ENCODE data around the gene PTPN2. TPM values are rescaled to one million over a fixed set of nuclear protein-coding genes. Genes with fewer than 3 reads are reported as not detected.

PTPN2 gene
- polyA plus RNA-seq, 6 donors from 2014 or later, result 84.6 to 112 (median 99.1) TPM

DNA sequence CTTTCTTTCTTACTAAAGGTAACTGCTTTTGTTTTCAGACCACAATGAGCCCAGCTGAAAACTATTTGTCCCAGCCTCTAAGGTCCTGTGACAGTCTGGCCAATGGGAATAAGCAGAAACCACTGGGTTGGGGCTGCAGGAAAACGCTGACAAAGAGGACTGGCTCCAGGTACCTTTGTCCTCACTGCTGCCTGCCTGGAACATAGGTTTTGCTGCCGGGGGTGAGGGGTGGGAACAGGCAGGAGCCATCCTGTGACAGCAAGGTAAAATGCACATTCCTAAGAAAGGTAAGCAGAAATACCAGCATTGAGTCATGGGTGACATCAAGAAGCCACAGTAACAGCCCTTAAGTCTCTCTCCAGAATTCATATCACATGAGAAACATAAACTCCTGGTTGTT, 21.6 kb downstream of the PTPN2 start:
- peaks cover 39 to 62% (median 41%) of the 10 kb centered on the region in 3 donors for H3K4me1 Mint-ChIP-seq
- H3K27ac Mint-ChIP-seq, result peak overlapping the region in 5 of 6 donors; percentile 7 to 85 (median 32)
- H3K27me3 Mint-ChIP-seq, result no peaks in the 10 kb centered on the region
- H3K36me3 Mint-ChIP-seq, result peaks cover 0 to 2% of the 10 kb centered on the region in 2 donors
- no peak for ATAC-seq (ENCODE audit: low read depth in 2 of 2)
- H3K9me3 Mint-ChIP-seq, result no peaks in the 10 kb centered on the region
- peak overlapping the region in 2 of 8 donors; percentile 34 to 41 for H3K4me3 Mint-ChIP-seq
- no peak for DNase-seq

DNA sequence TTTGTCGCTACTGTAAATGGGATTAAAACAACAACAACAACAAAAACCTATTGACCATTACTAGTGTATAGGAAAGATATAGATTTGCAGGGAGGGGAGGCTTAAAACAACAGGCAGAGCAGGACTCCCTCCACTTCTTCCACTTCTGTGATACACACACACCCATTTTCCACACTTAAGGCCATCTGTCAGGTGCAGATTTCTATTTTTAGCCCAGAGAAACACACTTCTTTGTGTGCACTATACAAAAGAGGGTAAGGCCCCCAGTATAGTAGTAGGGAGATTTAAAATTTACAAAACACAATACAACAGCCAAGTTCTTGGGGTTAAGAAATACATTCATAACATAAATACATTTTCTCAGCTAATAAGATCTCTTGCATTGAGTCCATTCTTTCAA, 22.4 kb downstream of the PTPN2 start:
- DNase-seq (no peak), ATAC-seq (ENCODE audit: low read depth in 2 of 2) (peak; percentile 23 to 40)
- Mint-ChIP-seq H3K27ac (peak overlapping the region in 4 of 6 donors; percentile 14 to 78 (median 69)), H3K4me1 (peaks cover 38 to 66% (median 45%) of the 10 kb centered on the region in 3 donors), H3K9me3 (no peaks in the 10 kb centered on the region), H3K27me3 (no peaks in the 10 kb centered on the region), H3K4me3 (peak overlapping the region in 7 of 8 donors; percentile 1 to 56 (median 33)), H3K36me3 (peaks cover 0 to 6% of the 10 kb centered on the region in 2 donors)

DNA sequence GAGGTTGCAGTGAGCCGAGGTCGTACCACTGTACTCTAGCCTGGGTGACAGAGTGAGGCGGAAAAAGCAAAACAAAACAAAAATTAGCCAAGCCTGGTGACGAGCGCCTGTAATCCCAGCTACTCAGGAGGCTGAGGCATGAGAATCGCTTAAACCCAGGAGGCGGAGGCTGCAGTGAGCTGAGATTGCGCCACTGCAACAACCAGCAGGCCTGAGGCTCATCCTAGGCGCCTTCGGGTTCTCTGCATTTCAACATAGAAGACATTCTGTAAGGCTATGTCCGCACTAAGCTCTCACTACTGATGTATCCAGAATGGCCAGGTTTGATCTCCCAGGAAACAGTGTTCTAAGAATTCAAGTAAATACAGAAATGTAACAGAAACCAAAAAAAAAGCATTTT, 23.5 kb downstream of the PTPN2 start:
- no peak overlapping the region for H3K4me3 Mint-ChIP-seq
- no peaks in the 10 kb centered on the region for H3K9me3 Mint-ChIP-seq
- H3K4me1 Mint-ChIP-seq, result peaks cover 45 to 71% (median 52%) of the 10 kb centered on the region in 3 donors
- ATAC-seq (ENCODE audit: low read depth in 2 of 2) (no peak), DNase-seq (no peak)
- no peaks in the 10 kb centered on the region for H3K27me3 Mint-ChIP-seq
- peaks cover 9 to 15% of the 10 kb centered on the region in 2 donors for H3K36me3 Mint-ChIP-seq
- H3K27ac Mint-ChIP-seq, result peak overlapping the region in 2 of 6 donors; percentile 63 to 90

DNA sequence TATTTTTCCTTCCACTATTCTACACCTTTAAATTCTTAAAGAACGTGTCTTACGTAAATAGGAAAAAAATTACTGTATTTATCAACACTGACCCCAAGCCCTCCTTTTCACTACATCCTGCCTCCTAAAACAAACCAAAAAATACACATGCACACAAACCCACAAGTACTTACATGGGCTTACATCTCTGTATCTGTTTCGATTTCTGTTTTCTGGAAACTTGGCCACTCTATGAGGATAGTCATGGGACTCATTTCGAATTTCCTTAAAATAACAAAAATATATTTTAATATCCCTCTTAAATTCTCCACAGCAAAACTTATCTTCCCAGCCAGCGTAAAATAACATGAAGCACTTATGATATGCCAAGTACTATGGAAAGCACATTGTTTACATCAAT, 25.0 kb downstream of the PTPN2 start:
- H3K9me3 Mint-ChIP-seq, result no peaks in the 10 kb centered on the region
- peak overlapping the region in 1 of 6 donors; percentile 42 for H3K27ac Mint-ChIP-seq
- ATAC-seq (ENCODE audit: low read depth in 2 of 2) (no peak), DNase-seq (no peak)
- H3K36me3 Mint-ChIP-seq, result peaks cover 23% of the 10 kb centered on the region in 2 donors
- H3K4me1 Mint-ChIP-seq, result peaks cover 42 to 74% (median 59%) of the 10 kb centered on the region in 3 donors
- no peak overlapping the region for H3K4me3 Mint-ChIP-seq
- no peaks in the 10 kb centered on the region for H3K27me3 Mint-ChIP-seq

DNA sequence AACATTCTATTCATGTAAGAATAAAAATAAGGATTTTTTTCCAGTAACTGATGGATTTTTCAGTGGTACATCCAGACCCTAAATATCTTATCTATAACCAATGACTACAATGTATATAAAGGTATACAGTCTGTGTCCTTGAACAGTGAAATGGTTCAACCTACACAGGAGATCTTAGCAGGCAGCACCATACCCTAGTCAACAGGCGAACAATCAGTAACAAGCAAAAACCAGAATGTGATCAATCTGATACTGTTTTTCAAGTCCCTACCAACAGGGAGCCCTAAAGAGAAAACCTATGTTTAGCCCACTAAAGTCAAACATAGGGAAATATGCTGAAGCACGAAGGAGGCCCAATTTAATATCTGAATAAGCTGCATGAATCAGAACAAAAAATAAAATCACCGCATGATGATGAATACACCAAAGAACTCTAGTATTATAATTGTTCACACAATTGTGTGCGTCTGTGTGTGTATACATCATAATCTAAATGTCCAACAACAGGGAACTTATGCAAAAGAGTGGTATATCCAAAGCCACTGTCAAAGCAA, 26.0 kb downstream of the PTPN2 start:
- peaks cover 37 to 72% (median 54%) of the 10 kb centered on the region in 3 donors for H3K4me1 Mint-ChIP-seq
- H3K36me3 Mint-ChIP-seq, result peaks cover 23% of the 10 kb centered on the region in 2 donors
- no peak overlapping the region for H3K4me3 Mint-ChIP-seq
- no peaks in the 10 kb centered on the region for H3K9me3 Mint-ChIP-seq
- no peaks in the 10 kb centered on the region for H3K27me3 Mint-ChIP-seq
- no peak for ATAC-seq (ENCODE audit: low read depth in 2 of 2)
- no peak for DNase-seq
- H3K27ac Mint-ChIP-seq, result peak overlapping the region in 3 of 6 donors; percentile 6 to 14 (median 13)

DNA sequence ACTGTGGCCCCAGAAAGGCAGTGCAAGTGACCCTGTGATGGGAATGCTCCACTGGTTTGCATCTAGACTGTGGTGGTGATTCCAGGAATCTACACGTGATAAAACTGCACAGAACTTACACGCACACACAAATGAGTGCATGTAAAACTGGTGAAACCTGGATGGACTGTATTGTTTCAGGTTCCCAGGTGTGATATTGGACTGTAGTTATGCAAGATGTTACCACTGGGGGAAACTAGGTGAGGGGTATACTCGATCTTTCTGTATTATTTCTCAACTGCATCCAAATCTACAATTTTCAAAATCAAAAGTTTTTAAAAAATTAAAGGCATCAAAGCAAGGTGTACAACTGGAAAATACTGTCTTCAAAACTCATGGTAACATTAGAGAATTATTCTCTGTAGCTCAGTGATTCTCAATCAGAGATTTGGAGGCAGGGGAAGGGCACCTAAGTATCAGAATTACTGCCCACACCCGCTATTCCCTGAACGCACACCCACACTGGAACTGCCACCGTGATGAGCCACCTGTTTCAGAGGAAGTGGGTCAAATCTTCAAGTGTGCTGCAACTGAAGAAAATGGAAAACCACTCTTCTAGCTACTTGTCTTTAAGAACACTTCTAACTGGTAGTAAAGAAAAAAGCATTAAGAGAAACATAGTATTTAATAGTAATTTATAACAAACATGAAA, 26.7 kb downstream of the PTPN2 start:
- H3K36me3 Mint-ChIP-seq, result peaks cover 23 to 29% of the 10 kb centered on the region in 2 donors
- ATAC-seq (ENCODE audit: low read depth in 2 of 2) (peak in 1 of 2 donors; percentile 27), DNase-seq (no peak)
- H3K27me3 Mint-ChIP-seq, result no peaks in the 10 kb centered on the region
- no peaks in the 10 kb centered on the region for H3K9me3 Mint-ChIP-seq
- H3K4me1 Mint-ChIP-seq, result peaks cover 37 to 68% (median 53%) of the 10 kb centered on the region in 3 donors
- H3K4me3 Mint-ChIP-seq, result no peak overlapping the region
- peak overlapping the region in 2 of 6 donors; percentile 33 to 44 for H3K27ac Mint-ChIP-seq

DNA sequence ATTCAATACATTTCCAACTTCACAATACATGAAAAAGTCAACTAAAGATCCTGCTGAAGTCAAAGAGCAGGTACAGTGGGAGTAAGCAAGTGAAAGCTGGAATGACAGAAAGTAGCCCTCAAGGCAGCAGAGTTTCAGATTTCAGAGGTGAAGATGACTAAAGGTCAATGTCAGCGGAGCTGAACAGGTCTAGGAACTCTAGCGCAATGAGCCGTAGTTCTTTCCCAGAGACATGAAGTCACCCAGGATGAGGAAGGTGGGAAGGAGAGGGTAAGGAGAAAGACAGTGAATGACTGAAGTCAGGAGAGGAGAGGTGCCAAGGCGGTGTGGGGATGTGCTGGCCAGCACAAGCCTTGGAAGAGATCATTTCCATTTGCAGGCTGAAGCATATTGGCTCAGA, 28.1 kb downstream of the PTPN2 start:
- ATAC-seq (ENCODE audit: low read depth in 2 of 2), result no peak
- Mint-ChIP-seq H3K4me1 (peaks cover 30 to 60% (median 50%) of the 10 kb centered on the region in 3 donors), H3K27me3 (no peaks in the 10 kb centered on the region), H3K4me3 (no peak overlapping the region), H3K36me3 (peaks cover 23 to 30% of the 10 kb centered on the region in 2 donors), H3K9me3 (no peaks in the 10 kb centered on the region), H3K27ac (peak overlapping the region in 1 of 6 donors; percentile 64)
- DNase-seq, result no peak

DNA sequence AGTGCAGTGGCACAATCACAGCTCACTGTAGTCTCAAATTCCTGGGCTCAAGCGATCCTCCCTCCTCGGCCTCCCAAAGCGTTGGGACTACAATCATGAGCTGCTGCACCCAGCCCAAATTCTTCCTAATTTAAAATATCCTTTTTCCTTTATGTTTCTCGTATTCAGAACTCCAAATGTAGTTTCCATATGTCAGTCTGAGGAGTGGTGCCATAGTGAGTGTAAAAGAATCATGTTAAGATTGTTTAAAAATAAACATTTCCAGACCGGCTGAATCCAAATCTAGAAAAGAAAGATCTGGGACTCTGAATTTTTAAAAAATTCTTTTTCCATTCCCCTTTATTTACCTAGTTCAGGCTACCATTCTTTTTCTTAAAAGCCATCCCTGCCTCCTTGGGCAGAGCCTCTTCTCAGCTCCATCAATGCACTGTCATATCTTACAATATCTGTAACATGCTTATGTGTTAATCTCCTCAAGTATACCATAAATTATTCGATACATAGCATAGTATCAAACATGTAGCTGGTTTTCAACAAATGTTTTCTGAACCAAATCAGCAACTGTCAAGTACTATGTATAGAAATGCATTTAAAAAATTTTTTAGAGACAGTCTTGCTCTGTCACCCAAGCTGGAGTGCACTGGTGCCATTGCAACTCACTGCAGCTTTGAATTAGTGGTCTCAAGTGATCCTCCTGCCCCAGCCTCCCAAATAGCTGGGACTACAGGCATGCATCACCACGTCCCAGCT, 31.3 kb downstream of the PTPN2 start:
- peaks cover 30 to 34% of the 10 kb centered on the region in 2 donors for H3K36me3 Mint-ChIP-seq
- peak overlapping the region in 1 of 6 donors; percentile 9 for H3K27ac Mint-ChIP-seq
- peaks cover 30 to 43% (median 42%) of the 10 kb centered on the region in 3 donors for H3K4me1 Mint-ChIP-seq

DNA sequence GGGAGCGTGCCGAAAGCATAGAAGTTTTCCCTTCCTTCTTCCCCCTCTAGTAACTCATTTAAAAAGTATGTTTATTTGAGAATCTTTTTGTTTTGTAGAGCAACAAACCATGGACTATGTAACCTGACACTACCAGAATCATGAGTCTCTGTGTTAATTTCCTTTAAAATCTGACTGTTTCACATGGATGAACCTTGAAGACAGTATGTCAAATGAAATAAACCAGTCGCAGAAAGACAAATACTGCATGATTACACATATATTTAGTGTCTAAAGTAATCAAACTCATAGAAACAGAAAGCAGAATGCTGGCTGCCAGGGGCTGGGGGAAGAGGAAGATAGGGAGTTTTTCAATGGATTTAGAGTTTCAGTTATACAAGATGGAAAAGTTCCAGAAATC, 32.3 kb downstream of the PTPN2 start:
- no peaks in the 10 kb centered on the region for H3K27me3 Mint-ChIP-seq
- no peaks in the 10 kb centered on the region for H3K9me3 Mint-ChIP-seq
- peaks cover 27 to 30% of the 10 kb centered on the region in 2 donors for H3K36me3 Mint-ChIP-seq
- H3K4me3 Mint-ChIP-seq, result no peak overlapping the region
- peaks cover 30 to 37% (median 33%) of the 10 kb centered on the region in 3 donors for H3K4me1 Mint-ChIP-seq
- H3K27ac Mint-ChIP-seq, result peak overlapping the region in 1 of 6 donors; percentile 42
- ATAC-seq (ENCODE audit: low read depth in 2 of 2) (no peak), DNase-seq (no peak)

More for the DNA sequence above, 31.3 kb downstream of the PTPN2 start:
- ATAC-seq (ENCODE audit: low read depth in 2 of 2) (no peak), DNase-seq (no peak)
- H3K9me3 Mint-ChIP-seq, result no peaks in the 10 kb centered on the region
- H3K4me3 Mint-ChIP-seq, result peak overlapping the region in 1 of 8 donors; percentile 53
- H3K27me3 Mint-ChIP-seq, result no peaks in the 10 kb centered on the region

DNA sequence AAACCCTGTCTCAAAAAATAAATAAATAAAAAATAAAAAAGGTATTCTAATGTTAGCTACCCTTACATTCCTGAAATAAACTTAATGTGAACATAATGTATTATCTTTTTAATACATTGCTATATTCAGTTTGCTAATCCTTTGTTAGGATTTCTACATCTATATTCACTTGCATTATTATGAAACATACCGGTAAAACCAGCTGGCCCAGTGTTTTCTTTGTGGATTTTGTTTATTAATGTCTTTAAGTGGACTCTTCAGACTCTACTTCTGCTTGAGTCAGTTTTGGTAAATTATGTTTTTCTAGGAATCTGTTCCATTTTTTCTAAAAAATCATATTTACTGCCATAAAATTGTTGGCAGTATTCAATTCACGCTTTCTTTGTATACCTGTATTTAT, 34.5 kb downstream of the PTPN2 start:
- ATAC-seq (ENCODE audit: low read depth in 2 of 2) (no peak), DNase-seq (no peak)
- peaks cover 11 to 14% of the 10 kb centered on the region in 2 donors for H3K36me3 Mint-ChIP-seq
- no peaks in the 10 kb centered on the region for H3K9me3 Mint-ChIP-seq
- H3K27me3 Mint-ChIP-seq, result no peaks in the 10 kb centered on the region
- no peak overlapping the region for H3K4me3 Mint-ChIP-seq
- H3K4me1 Mint-ChIP-seq, result peaks cover 25 to 33% (median 26%) of the 10 kb centered on the region in 3 donors
- peak overlapping the region in 1 of 6 donors; percentile 9 for H3K27ac Mint-ChIP-seq

DNA sequence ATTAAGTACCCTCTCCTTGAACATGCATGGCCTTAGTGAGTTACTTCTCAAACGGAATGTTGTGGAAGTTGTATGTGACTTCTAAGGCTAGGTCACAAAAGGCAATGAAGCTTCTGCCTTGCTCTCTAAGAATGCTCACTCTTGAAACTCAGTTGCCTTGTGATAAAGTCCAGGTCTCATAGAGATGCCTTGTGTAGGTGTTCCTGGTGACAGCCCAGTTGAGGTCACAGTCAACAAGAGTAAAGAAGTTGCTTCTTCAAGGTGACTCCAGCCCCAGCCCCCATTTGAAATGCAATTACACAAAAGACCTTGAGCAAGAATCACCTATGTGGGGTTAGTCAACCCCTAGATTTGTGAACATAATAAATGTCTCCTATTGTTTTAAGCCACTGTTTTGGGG, 35.6 kb downstream of the PTPN2 start:
- ATAC-seq (ENCODE audit: low read depth in 2 of 2) (no peak), DNase-seq (no peak)
- H3K4me3 Mint-ChIP-seq, result no peak overlapping the region
- H3K36me3 Mint-ChIP-seq, result peaks cover 8 to 11% of the 10 kb centered on the region in 2 donors
- no peaks in the 10 kb centered on the region for H3K27me3 Mint-ChIP-seq
- H3K9me3 Mint-ChIP-seq, result no peaks in the 10 kb centered on the region
- H3K27ac Mint-ChIP-seq, result peak overlapping the region in 1 of 6 donors; percentile 19
- H3K4me1 Mint-ChIP-seq, result peaks cover 25 to 38% (median 28%) of the 10 kb centered on the region in 3 donors

DNA sequence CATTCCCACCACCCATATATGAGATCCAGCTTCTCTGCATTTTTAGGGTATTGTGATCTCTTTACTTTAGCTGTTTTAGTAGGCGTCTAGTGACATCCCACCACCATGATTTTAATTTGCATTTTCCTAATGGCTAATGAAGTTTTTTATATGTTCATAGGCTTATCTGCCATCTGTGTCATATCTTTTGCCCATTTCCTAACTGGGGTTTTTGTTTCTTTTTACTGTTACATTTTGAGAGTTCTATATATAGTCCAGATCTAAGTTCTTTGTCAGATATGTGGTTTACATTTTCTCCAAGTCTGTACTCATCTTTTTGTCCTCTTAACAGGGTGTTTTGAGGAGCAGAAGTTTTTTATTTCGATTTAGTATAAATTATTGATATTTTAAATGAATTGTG, 39.6 kb downstream of the PTPN2 start:
- ATAC-seq (ENCODE audit: low read depth in 2 of 2) (no peak), DNase-seq (no peak)
- Mint-ChIP-seq H3K36me3 (no peaks in the 10 kb centered on the region), H3K4me3 (no peak overlapping the region), H3K9me3 (no peaks in the 10 kb centered on the region), H3K27ac (peak overlapping the region in 2 of 6 donors; percentile 2 to 71), H3K4me1 (peaks cover 31 to 41% (median 39%) of the 10 kb centered on the region in 3 donors), H3K27me3 (no peaks in the 10 kb centered on the region)
